Measurements from ENCODE around the gene KRT86. TPM values are rescaled to one million over a fixed set of nuclear protein-coding genes. Genes with fewer than 3 reads are reported as not detected.

KRT86 gene
- total and polyA plus RNA-seq, 2 of the 8 experiments (the other 6 are each of a cell fraction or from before 2014, with no cell fraction given) = 0.12 TPM; not detected in 1

DNA sequence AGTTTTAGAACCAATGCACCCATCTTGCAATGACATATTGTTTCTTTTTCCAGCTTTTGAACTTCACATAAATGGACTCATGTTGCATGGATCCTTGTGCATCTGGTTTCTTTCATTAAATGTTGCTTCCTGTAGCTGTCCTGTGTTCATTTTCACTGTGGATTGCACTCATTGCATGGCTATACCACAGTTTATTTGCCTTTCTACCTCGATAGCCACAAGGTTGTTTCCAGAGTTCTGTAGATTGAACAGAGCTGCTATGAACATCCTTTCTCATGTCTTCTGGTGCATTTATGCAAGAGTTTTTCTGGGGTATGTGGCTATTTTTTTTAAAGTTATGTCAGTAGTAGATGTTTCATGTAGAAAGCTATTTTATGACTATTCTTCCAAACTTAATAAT is 20.4 kb downstream of the KRT86 start (continued):
- TF ChIP-seq NANOG (IDR thresholded peaks at IDR 0.05; ENCODE audit: insufficient read depth, low read depth, low read length, poor library complexity, severe bottlenecking) = no peak
